ENCODE measurements around the gene NELFE. TPM values are rescaled to one million over a fixed set of nuclear protein-coding genes. Genes with fewer than 3 reads are reported as not detected.
"Not testable (repeated sequence)": the region's sequence is repeated elsewhere in the genome, so short reads cannot be mapped to it uniquely, and the experiment has no call there.

The NELFE gene
- total RNA-seq, 2 donors from 2014 or later: 41.6 to 52.0 TPM

DNA sequence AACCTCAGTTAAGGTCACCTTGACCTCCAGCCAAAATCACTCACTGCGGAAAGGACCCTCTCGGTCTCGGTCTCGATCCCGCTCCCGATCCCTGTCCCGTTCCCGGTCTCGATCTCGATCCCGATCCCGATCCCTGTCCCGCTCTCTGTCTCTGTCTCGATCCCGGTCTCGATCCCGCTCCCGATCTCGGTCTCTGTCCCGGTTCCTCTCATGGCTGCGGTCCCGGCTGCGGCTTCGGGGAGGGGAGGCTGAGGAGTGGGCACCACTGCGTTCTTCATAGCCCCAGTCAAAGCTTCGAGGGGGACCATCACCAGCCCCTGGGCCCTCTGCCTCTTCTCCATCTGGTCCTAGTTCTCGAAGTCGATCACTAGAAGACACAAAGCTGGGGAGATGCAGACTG is 4.3 kb downstream of the NELFE start:
- intact Hi-C loops (cut with DNase I): loop anchor here (5.0 kb wide), 2 partner anchors 52 to 277 kb away; partner anchors contain the start of gene ZBTB12 (in 2 of the 2)
- no peak for DNase-seq (ENCODE audit: low spot score)

DNA sequence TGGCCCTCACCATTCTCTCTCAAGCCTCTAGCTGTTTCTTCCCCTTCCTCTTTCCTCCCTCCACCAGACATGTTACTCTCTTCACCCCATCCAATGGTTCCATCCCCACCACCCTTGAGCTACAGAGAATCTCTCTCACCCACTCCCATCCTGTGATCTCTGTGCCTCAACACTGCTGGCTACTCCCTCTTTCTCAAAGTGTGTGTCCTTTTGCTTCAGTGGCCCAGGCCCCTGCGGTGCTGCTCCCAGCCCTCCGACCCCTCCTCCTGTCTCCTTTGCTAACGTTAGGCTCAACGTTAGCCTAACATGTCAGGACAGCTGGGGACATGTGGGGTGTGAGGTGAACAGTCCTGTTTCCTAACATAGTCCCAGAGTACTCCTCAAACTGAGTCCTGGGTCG is 5.9 kb downstream of the NELFE start:
- intact Hi-C loops (cut with DNase I): loop anchor here (5.0 kb wide), 2 partner anchors 51 to 276 kb away; partner anchors contain the start of gene ZBTB12 (in 2 of the 2)
- DNase-seq (ENCODE audit: low spot score): no peak

DNA sequence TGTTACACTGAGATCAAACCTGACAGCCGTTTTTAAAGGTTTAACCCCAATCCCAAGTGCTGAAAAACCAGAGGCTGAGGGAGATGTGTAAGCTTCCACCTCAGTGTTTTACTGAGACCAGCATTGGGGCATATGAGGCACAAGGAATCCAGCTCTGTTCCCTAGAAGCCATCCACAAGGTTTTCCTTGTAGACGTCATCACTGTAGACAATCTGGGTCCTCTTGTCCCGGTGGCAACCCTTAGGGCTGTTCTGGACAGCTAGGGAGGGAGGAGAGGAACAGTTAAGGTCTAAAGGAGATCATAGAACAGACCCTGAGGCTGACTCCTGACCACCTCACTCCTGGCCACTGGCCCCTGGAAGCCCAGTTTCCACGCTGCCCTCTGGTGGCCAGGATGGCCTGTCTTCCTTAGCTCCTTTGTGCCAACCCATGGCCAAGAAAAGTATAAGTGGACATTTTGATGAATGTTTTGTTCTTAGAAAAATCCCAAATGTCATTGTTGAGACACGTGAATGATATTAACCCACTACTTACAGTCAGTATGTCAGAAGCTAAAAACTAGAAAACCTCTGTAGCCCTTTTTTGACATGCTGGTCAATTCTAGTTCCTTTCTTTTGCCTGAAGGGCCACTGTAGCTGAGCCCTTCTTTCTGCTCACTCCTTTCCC is 6.5 kb downstream of the NELFE start:
- intact Hi-C loops (cut with DNase I): loop anchor here (5.0 kb wide), 2 partner anchors 50 to 275 kb away; partner anchors contain the start of gene ZBTB12 (in 2 of the 2)

DNA sequence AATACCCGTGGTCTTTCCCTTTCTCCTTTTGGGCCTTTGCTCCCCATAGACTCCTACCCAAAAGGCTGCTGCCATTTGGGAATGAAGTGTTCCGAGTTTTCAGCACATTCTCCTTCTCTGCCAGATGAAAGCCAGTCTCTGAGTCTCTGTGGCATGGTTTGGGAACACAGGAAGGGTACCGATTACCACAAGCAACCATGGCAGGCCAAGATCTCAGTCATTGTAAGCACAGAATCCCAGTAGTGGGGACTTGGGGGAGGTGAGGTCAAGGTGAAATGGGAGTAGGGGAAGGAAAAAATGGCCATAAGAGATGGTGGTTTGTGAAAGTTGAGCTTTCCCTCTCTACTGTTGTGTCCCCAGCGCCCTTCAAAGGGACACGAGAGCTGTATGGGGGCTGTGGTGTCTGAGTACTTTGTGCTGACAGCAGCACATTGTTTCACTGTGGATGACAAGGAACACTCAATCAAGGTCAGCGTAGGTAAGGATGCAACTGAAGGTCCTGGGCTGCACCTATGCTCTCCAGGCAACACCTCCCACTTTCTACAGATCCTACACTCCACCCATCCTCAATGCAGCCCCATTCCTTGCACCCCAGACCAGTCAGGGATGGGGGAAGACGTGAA is 8.7 kb downstream of the NELFE start:
- no peak for DNase-seq (ENCODE audit: low spot score)
- intact Hi-C loops (cut with DNase I): loop anchor here (5.0 kb wide), 2 partner anchors 48 to 273 kb away; partner anchors contain the start of gene ZBTB12 (in 2 of the 2)

More for the DNA sequence above, 6.5 kb downstream of the NELFE start:
- DNase-seq (ENCODE audit: low spot score): no peak

DNA sequence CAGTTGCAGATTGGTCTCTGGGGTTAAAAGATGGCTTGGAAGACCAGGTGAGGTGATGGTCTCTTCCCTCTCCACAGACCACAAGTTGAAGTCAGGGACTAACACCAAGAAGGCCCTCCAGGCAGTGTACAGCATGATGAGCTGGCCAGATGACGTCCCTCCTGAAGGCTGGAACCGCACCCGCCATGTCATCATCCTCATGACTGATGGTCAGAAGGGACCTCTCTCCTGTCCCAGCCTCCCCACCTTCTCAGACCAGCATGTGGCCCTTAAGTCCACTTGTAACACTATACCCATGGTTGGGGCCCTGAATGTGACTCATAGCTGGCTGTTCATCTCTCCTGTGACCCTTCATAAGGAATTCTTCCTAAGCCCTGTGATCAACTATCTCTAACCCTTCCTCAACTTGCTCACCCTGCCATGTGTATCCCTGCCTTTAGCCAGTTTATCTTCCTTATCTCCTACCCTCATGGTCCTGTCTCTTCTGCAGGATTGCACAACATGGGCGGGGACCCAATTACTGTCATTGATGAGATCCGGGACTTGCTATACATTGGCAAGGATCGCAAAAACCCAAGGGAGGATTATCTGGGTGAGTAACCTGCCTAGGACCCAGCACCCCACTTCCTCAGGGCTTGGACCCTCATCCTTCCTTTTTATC is 9.9 kb downstream of the NELFE start:
- intact Hi-C loops (cut with DNase I): no loop called here

DNA sequence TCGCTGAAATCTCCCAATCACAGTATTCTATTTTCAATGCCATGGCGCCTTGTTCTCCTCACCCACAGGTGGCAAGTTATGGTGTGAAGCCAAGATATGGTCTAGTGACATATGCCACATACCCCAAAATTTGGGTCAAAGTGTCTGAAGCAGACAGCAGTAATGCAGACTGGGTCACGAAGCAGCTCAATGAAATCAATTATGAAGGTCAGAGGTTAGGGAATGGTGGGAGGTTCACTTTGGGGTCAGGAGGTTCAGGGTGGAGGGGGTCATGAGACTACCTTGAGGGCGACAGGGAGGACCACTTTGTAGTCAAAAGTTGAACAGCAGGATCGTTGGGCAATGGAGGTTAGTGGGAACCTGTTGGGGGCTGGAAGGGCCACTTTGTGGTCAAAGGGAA is 10.5 kb downstream of the NELFE start:
- no peak for DNase-seq (ENCODE audit: low spot score)
- intact Hi-C loops (cut with DNase I): no loop called here

More for the DNA sequence above, 9.9 kb downstream of the NELFE start:
- no peak for DNase-seq (ENCODE audit: low spot score)

DNA sequence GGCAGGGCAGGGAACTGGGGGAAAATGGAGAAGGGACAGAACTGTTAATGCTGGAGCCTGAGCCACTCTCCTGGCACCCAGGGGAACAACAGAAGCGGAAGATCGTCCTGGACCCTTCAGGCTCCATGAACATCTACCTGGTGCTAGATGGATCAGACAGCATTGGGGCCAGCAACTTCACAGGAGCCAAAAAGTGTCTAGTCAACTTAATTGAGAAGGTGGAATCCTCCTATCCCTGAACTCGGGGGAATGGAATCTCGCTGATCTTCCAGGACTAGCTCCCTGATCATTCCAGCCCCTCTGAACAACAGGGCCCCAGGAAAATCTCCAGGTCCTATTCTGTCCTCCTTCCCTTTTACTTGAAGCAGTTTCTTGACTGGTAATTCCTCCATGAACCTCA is 10.9 kb downstream of the NELFE start:
- DNase-seq (ENCODE audit: low spot score): no peak
- intact Hi-C loops (cut with DNase I): no loop called here

DNA sequence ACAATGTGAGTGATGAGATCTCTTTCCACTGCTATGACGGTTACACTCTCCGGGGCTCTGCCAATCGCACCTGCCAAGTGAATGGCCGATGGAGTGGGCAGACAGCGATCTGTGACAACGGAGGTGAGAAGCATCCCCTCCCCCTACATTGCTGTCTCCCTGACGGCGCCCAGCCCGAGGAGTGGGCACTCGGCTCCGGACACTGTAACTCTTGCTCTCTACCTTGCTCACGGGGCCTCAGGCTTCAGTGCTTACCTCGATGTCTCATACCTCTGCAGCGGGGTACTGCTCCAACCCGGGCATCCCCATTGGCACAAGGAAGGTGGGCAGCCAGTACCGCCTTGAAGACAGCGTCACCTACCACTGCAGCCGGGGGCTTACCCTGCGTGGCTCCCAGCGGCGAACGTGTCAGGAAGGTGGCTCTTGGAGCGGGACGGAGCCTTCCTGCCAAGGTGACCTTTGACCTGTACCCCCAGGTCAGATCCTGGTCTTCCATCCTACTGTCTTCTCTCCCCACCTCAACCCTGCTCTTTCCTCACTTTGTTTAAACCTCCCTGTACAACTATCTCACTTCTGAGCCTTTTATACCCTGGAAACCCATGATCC is 11.6 kb downstream of the NELFE start:
- intact Hi-C loops (cut with DNase I): no loop called here
- no peak for DNase-seq (ENCODE audit: low spot score)

DNA sequence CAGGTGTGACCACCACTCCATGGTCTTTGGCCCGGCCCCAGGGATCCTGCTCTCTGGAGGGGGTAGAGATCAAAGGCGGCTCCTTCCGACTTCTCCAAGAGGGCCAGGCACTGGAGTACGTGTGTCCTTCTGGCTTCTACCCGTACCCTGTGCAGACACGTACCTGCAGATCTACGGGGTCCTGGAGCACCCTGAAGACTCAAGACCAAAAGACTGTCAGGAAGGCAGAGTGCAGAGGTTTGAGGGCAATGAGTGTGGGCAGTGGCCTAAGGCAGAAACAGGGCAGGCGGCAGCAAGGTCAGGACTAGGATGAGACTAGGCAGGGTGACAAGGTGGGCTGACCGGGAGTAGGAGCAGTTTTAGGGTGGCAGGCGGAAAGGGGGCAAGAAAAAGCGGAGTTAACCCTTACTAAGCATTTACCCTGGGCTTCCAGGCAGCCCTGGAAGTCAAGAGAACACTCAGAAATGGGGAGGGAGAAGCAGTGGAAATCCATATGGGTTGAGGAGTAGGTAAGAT is 12.3 kb downstream of the NELFE start:
- intact Hi-C loops (cut with DNase I): no loop called here
- DNase-seq (ENCODE audit: low spot score): no peak

DNA sequence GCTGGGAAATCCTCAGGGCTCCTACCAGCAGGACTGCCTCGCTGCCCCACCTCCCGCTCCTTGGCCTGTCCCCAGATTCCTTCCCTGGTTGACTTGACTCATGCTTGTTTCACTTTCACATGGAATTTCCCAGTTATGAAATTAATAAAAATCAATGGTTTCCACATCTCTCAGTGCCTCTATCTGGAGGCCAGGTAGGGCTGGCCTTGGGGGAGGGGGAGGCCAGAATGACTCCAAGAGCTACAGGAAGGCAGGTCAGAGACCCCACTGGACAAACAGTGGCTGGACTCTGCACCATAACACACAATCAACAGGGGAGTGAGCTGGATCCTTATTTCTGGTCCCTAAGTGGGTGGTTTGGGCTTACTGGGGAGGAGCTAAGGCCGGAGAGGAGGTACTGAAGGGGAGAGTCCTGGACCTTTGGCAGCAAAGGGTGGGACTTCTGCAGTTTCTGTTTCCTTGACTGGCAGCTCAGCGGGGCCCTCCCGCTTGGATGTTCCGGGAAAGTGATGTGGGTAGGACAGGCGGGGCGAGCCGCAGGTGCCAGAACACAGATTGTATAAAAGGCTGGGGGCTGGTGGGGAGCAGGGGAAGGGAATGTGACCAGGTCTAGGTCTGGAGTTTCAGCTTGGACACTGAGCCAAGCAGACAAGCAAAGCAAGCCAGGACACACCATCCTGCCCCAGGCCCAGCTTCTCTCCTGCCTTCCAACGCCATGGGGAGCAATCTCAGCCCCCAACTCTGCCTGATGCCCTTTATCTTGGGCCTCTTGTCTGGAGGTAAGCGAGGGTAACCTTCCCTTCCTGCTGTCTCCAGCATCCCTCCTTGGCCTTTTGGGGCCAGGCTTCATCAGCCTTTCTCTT is 13.0 kb downstream of the NELFE start, which contains the start of gene CFB:
TSS of gene CFB (plus strand) at position 589 of the 863 bp plus-strand sequence. CDS start at position 716, 127 bp downstream.
- peak; percentile 95 for DNase-seq (ENCODE audit: low spot score)
- intact Hi-C loops (cut with DNase I): no loop called here

DNA sequence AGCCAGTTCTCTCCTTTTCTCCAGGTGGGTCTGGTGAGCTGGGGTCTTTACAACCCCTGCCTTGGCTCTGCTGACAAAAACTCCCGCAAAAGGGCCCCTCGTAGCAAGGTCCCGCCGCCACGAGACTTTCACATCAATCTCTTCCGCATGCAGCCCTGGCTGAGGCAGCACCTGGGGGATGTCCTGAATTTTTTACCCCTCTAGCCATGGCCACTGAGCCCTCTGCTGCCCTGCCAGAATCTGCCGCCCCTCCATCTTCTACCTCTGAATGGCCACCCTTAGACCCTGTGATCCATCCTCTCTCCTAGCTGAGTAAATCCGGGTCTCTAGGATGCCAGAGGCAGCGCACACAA is 13.6 kb downstream of the NELFE start:
- no peak for DNase-seq (ENCODE audit: low spot score)
- intact Hi-C loops (cut with DNase I): no loop called here

DNA sequence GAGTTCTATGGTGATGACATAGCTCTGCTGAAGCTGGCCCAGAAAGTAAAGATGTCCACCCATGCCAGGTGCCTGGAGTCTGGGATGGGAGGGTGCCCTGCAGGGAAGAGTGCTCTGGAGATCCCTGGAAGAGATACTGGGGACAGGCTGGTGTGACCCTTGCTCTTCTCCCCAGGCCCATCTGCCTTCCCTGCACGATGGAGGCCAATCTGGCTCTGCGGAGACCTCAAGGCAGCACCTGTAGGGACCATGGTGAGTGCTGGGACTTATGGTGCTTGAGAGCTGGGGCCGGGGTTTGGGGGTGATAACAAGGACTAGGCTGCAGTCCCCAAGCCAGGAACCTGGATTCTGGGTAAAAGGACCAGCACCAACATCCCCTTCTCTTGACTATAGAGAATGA is 15.0 kb downstream of the NELFE start:
- no peak for DNase-seq (ENCODE audit: low spot score)
- intact Hi-C loops (cut with DNase I): no loop called here

DNA sequence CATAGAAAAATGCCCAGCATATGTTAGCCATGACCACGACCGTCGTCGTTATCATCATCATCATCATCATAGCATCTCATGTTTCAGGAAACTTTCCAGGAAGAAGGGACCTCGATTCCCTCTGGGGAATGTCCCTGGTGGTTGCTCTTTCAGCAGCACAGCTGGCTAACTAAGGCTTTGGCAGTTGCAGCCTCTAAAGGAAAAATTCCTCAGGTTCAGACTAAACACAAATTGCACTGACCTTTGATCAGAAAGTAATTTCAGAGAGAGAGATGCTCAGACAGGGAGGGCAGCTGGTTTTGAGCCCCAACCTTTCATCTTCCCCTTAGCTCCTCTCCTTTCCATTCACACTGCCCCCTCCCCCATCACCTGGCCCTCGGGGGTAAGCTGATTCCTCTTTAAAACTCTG is 18.5 kb downstream of the NELFE start:
- intact Hi-C loops (cut with DNase I): no loop called here
- no peak for DNase-seq (ENCODE audit: low spot score)

DNA sequence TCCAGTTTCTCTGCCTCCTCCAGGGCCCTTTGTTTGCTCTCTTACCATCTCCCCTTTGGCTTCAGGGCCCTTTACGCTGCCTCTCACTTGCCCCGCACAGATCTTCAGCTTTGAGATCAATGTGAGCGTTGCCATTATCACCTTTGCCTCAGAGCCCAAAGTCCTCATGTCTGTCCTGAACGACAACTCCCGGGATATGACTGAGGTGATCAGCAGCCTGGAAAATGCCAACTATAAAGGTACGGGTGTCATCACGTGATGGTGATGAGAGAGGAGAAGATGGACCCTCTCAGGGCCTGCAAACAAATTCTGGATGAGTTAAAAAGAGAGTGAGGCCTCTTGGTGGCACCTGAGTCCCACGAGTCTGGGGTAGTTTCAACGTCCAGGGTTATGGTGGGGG is 22.9 kb downstream of the NELFE start:
- no peak for DNase-seq (ENCODE audit: low spot score)
- intact Hi-C loops (cut with DNase I): no loop called here

DNA sequence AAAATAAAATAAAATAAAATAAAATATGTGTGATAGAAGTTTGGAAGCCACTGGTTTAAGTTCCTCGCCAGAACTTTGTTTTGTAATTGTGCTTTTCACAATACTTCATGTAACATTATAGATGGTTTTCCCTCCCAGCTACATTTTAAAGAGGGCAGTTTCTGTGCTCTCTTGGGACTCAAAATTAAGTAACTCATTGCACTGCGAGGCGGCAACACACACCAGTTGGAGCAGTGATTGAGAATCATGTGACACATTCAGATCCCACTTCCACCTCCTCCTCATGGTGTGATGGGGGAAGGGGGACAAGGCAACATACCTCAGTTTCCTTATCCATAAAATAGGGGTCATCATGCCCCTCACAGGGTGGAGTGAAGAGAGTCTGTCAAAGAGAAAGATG is 23.8 kb downstream of the NELFE start:
- intact Hi-C loops (cut with DNase I): no loop called here
- DNase-seq (ENCODE audit: low spot score): no peak

DNA sequence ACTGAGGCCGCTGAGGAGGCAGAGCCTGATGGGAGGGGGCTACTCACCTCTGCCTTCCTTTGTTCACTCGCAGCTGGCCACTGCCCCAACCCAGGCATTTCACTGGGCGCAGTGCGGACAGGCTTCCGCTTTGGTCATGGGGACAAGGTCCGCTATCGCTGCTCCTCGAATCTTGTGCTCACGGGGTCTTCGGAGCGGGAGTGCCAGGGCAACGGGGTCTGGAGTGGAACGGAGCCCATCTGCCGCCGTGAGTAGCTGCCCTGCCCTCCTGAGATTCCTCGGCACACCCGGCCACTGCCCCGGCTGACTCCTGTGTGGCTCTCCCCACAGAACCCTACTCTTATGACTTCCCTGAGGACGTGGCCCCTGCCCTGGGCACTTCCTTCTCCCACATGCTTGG is 25.2 kb downstream of the NELFE start:
- intact Hi-C loops (cut with DNase I): no loop called here
- no peak for DNase-seq (ENCODE audit: low spot score)

DNA sequence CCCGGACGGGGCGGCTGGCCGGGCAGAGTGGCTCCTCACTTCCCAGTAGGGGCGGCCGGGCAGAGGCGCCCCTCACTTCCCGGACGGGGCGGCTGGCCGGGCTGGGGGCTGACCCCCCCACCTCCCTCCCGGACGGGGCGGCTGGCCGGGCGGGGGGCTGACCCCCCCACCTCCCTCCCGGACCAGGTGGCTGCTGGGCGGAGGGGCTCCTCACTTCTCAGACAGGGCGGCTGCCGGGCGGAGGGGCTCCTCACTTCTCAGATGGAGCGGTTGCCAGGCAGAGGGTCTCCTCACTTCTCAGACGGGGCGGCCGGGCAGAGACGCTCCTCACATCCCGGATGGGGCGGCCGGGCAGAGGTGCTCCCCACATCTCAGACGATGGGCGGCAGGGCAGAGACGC is 26.6 kb downstream of the NELFE start:
- DNase-seq (ENCODE audit: low spot score); intact Hi-C loops (cut with DNase I): not testable (repeated sequence)

DNA sequence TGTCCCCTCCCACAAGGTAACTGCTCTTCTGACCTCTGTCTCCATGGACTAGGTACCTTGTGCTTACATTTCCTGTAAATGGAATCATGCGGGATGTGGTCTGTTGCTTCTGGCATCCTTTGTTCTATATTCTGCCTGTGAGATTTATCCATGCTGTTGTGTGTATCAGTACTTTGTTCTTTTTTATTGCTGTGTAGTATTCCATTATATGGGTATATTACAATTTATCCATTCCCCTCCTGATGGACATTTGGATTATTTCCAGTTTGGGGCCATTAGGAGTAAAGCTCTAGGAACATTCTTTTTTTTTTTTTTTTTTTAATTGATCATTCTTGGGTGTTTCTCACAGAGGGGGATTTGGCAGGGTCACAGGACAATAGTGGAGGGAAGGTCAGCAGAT is 27.8 kb downstream of the NELFE start:
- intact Hi-C loops (cut with DNase I): no loop called here
- no peak for DNase-seq (ENCODE audit: low spot score)

DNA sequence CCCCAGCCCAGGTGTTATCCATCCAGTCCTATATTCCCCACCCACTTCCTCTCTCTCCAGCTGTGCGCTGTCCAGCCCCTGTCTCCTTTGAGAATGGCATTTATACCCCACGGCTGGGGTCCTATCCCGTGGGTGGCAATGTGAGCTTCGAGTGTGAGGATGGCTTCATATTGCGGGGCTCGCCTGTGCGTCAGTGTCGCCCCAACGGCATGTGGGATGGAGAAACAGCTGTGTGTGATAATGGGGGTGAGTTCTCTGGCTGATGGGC is 30.2 kb downstream of the NELFE start:
- intact Hi-C loops (cut with DNase I): no loop called here
- no peak for DNase-seq (ENCODE audit: low spot score)
